GM19455 (cell line): ENCODE data around the gene VAT1L.

Experiments
- ATAC-seq: cut with Tn5 transposase; IDR thresholded peaks from one replicate; pipeline ENCODE4 v1.9.1; 2021; ENCODE audit not compliant: unreplicated experiment

Gene VAT1L

GRCh38 chr16:77868052-77868451, 79.7 kb downstream of the VAT1L start:
- ATAC-seq = peak; percentile 35

- peak; percentile 83 for ATAC-seq
These were observed 80.1 kb downstream of the VAT1L start for GRCh38 chr16:77868478-77868877.

GRCh38 chr16:77869997-77870813, 81.8 kb downstream of the VAT1L start:
- ATAC-seq = no peak

- no peak for ATAC-seq
These were observed 83.6 kb downstream of the VAT1L start for GRCh38 chr16:77871932-77872331.

- no peak for ATAC-seq
These were observed 84.7 kb downstream of the VAT1L start for GRCh38 chr16:77873066-77873465.

- ATAC-seq = no peak
These were observed 86.0 kb downstream of the VAT1L start for GRCh38 chr16:77874347-77874746.

- ATAC-seq = no peak
These were observed 88.4 kb downstream of the VAT1L start for GRCh38 chr16:77876776-77877175.

GRCh38 chr16:77877712-77878347, 89.5 kb downstream of the VAT1L start:
- ATAC-seq = no peak

- ATAC-seq = no peak
These were observed 93.1 kb downstream of the VAT1L start for GRCh38 chr16:77881355-77882030.

- no peak for ATAC-seq
These were observed 94.0 kb downstream of the VAT1L start for GRCh38 chr16:77882358-77882757.

- no peak for ATAC-seq
These were observed 97.4 kb downstream of the VAT1L start for GRCh38 chr16:77885571-77886295.

- no peak for ATAC-seq
These were observed 100.5 kb downstream of the VAT1L start for GRCh38 chr16:77888871-77889270.

- no peak for ATAC-seq
These were observed 101.7 kb downstream of the VAT1L start for GRCh38 chr16:77890075-77890474.

- no peak for ATAC-seq
These were observed 105.8 kb downstream of the VAT1L start for GRCh38 chr16:77894162-77894561.

- no peak for ATAC-seq
These were observed 107.6 kb downstream of the VAT1L start for GRCh38 chr16:77895962-77896361.

GRCh38 chr16:77896415-77897128, 108.2 kb downstream of the VAT1L start:
- no peak for ATAC-seq

GRCh38 chr16:77897129-77897437, 108.7 kb downstream of the VAT1L start:
- ATAC-seq = no peak

- ATAC-seq = no peak
These were observed 109.7 kb downstream of the VAT1L start for GRCh38 chr16:77897831-77898605.

- no peak for ATAC-seq
These were observed 110.4 kb downstream of the VAT1L start for GRCh38 chr16:77898671-77899211.

- no peak for ATAC-seq
These were observed 111.1 kb downstream of the VAT1L start for GRCh38 chr16:77899416-77899815.
